Activated CD8-positive, alpha-beta T cell treated with anti-CD3 and anti-CD28 coated beads for 36 hours (primary cell): ENCODE data around the gene MYO1D. TPM values are rescaled to one million over a fixed set of nuclear protein-coding genes. Genes with fewer than 3 reads are reported as not detected.

Source experiments
- ATAC-seq: fragments of 200-7000 bp; cut with Tn5 transposase; one replicate; pipeline ENCODE4 v1.10.0; 2021; ENCODE audit warnings: mild to moderate bottlenecking, moderate library complexity
- CTCF ChIA-PET: fragments of 350-600 bp; sonication (Branson Sonifier 250); formaldehyde crosslinking; loops from one replicate; lab custom pipeline; 2021; ENCODE audit warnings: antibody characterized with exemption; lab: Charles Lee
- POLR2A ChIA-PET: fragments of 350-600 bp; sonication (Branson Sonifier 250); formaldehyde crosslinking; loops from one replicate; lab custom pipeline; 2021; ENCODE audit warnings: antibody characterized with exemption; lab: Charles Lee
- DNase-seq: peaks from one replicate; pipeline ENCODE4 v3.0.0-alpha.2; 2020
- H3K27ac Mint-ChIP-seq: one replicate; pipeline ENCODE4 v1.8.0; 2021; ENCODE audit warnings: mild to moderate bottlenecking, mixed read lengths
- H3K27me3 Mint-ChIP-seq: one replicate; pipeline ENCODE4 v1.8.0; 2021; ENCODE audit warnings: mixed read lengths
- H3K36me3 Mint-ChIP-seq: one replicate; pipeline ENCODE4 v1.8.0; 2021; ENCODE audit warnings: low read depth, mixed read lengths
- H3K4me1 Mint-ChIP-seq: one replicate; pipeline ENCODE4 v1.8.0; 2021; ENCODE audit warnings: low read depth, mixed read lengths
- H3K4me3 Mint-ChIP-seq: one replicate; pipeline ENCODE4 v1.8.0; 2021; ENCODE audit warnings: mild to moderate bottlenecking, moderate library complexity, mixed read lengths
- H3K9me3 Mint-ChIP-seq: one replicate; pipeline ENCODE4 v1.8.0; 2021; ENCODE audit warnings: mixed read lengths
- CTCF ChIP-seq: fragments of 200-600 bp; IDR thresholded peaks from one replicate; pipeline ENCODE4 v1.8.0; 2022; ENCODE audit warnings: antibody characterized with exemption, mild to moderate bottlenecking
- intact Hi-C: fragments of 100-400 bp; cut with micrococcal nuclease; formaldehyde crosslinking; loops from one replicate; pipeline ENCODE4 v1.10.0; 2022
- total RNA-seq, 2 experiments: library from RNA; stranded (reverse); gene quantifications; one replicate each; pipeline ENCODE4 v1.2.3, GENCODE V29; 2021

Gene MYO1D
- total RNA-seq, 2 experiments from 2014 or later: 8.3 to 9.2 TPM

GRCh38 chr17:32446949-32447348 is 430.0 kb downstream of the MYO1D start:
- ChIA-PET CTCF (interaction anchor here (1.5 to 11.1 kb wide), 2 partner anchors 11 to 16 kb away, joined by 5 to 164 read pairs; no protein-coding TSS in a partner anchor), POLR2A (no interaction called here)
- Mint-ChIP-seq H3K9me3 (no peaks in the 10 kb centered on the region), H3K4me3 (peak overlapping the region; percentile 80), H3K27me3 (peaks cover 5% of the 10 kb centered on the region), H3K4me1 (peaks cover 36% of the 10 kb centered on the region), H3K27ac (peak overlapping the region; percentile 73), H3K36me3 (peaks cover 43% of the 10 kb centered on the region)
- intact Hi-C loops: no loop called here
- DNase-seq (no peak), ATAC-seq (no peak)
- no peak for TF ChIP-seq CTCF

GRCh38 chr17:32445971-32446370 is 431.0 kb downstream of the MYO1D start:
- ATAC-seq: no peak
- Mint-ChIP-seq H3K9me3 (no peaks in the 10 kb centered on the region), H3K27me3 (peaks cover 6% of the 10 kb centered on the region), H3K4me3 (peak overlapping the region; percentile 80), H3K27ac (peak overlapping the region; percentile 76), H3K36me3 (peaks cover 40% of the 10 kb centered on the region), H3K4me1 (peaks cover 39% of the 10 kb centered on the region)
- DNase-seq: peak; percentile 11
- intact Hi-C loops: no loop called here
- ChIA-PET CTCF (interaction anchor here (1.5 to 11.1 kb wide), 3 partner anchors 12 to 17 kb away, joined by 4 to 164 read pairs (median 5); no protein-coding TSS in a partner anchor), POLR2A (interaction anchor here (1.8 kb wide), 1 partner anchor 41 kb away, joined by 3 read pairs; no protein-coding TSS in a partner anchor)
- no peak for TF ChIP-seq CTCF

DNA sequence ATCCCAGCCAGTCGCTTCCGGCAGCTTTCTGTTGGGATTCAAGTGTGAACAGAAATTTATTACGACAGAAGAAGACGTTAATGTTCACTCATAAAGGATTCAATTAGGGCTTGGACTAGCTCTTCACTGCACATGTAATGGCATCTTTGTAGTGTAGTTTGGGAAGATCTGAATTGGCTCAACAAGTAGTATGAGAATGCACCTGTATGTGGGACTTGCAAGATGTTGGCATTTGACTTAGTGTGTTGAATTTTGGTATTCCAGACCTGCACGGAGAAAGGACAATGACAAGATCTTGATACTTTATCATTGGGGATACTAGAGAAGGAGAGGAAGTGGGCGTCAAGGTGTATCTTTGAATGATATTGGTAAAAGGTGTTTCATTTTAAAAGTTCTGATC is 431.4 kb downstream of the MYO1D start:
- no peak for ATAC-seq
- ChIA-PET POLR2A (interaction anchor here (1.0 to 1.9 kb wide), 6 partner anchors 8 to 97 kb away, joined by 3 to 13 read pairs (median 4); no protein-coding TSS in a partner anchor), CTCF (interaction anchor here (1.2 to 11.1 kb wide), 6 partner anchors 8 to 432 kb away, joined by 3 to 164 read pairs (median 9); partner anchors contain the start of genes CDK5R1 and MYO1D)
- Mint-ChIP-seq H3K4me3 (peak overlapping the region; percentile 80), H3K27me3 (peaks cover 6% of the 10 kb centered on the region), H3K36me3 (peaks cover 37% of the 10 kb centered on the region), H3K4me1 (peaks cover 41% of the 10 kb centered on the region), H3K9me3 (no peaks in the 10 kb centered on the region), H3K27ac (peak overlapping the region; percentile 76)
- intact Hi-C loops: no loop called here
- TF ChIP-seq CTCF: no peak
- no peak for DNase-seq

- CTCF ChIA-PET: interaction anchor here (0.9 to 11.1 kb wide), 12 partner anchors 8 to 433 kb away, joined by 3 to 164 read pairs (median 6); partner anchors contain the start of genes CDK5R1 and MYO1D
- peak; percentile 19 for ATAC-seq
Measured at GRCh38 chr17:32445074-32445415, 431.9 kb downstream of the MYO1D start.

More at GRCh38 chr17:32445074-32445415, 431.9 kb downstream of the MYO1D start:
- Mint-ChIP-seq H3K4me3 (peak overlapping the region; percentile 80), H3K4me1 (peaks cover 39% of the 10 kb centered on the region), H3K27me3 (peaks cover 6% of the 10 kb centered on the region), H3K36me3 (peaks cover 35% of the 10 kb centered on the region), H3K9me3 (no peaks in the 10 kb centered on the region), H3K27ac (peak overlapping the region; percentile 76)
- no peak for TF ChIP-seq CTCF
- intact Hi-C loops: no loop called here
- DNase-seq: peak; percentile 51
- POLR2A ChIA-PET: interaction anchor here (0.7 to 1.9 kb wide), 12 partner anchors 9 to 431 kb away, joined by 3 to 13 read pairs (median 4); partner anchors contain the start of genes C17orf75, CDK5R1 and MYO1D
